Gastrocnemius medialis (tissue), 4 donors: ENCODE measurements around the gene RNU1-4. TPM values are rescaled to one million over a fixed set of nuclear protein-coding genes. Genes with fewer than 3 reads are reported as not detected.
"Not testable (repeated sequence)": the region's sequence is repeated elsewhere in the genome, so short reads cannot be mapped to it uniquely, and the experiment has no call there.

Experiments used
- ATAC-seq, 2 donors: fragments of 150-250 bp; one replicate each; pipeline ENCODE4 v1.9.1; 2016
- DNase-seq, 2 donors: peaks; one replicate each; pipeline ENCODE4 v3.0.0-alpha.2; 2019
- H3K27ac ChIP-seq, 4 donors: fragments of 200-600 bp; sonication (generic); 1 replicate in 1 of 4; 2 replicates in 3 of 4; pipeline ENCODE4 v1.5.1; 2016 to 2018; ENCODE audit warnings: mild to moderate bottlenecking in 2 of 4, moderate library complexity in 1 of 4
- H3K27me3 ChIP-seq, 3 donors: fragments of 200-600 bp; sonication (generic) in 2 of 3; 1 replicate in 1 of 3; 2 replicates in 2 of 3; pipeline versions ENCODE4 v1.5.1 to v1.6.0; 2016 to 2019; ENCODE audit warnings: mild to moderate bottlenecking in 1 of 3, moderate library complexity in 1 of 3
- H3K36me3 ChIP-seq, 2 donors: fragments of 200-600 bp; sonication (generic) in 1 of 2; one replicate each; pipeline ENCODE4 v1.5.1; 2017 to 2018
- H3K4me1 ChIP-seq, 2 donors: fragments of 200-600 bp; sonication (generic) in 1 of 2; one replicate each; pipeline ENCODE4 v1.5.1; 2016 to 2017; ENCODE audit warnings: mild to moderate bottlenecking in 2 of 2
- H3K4me3 ChIP-seq, 4 donors: fragments of 200-600 bp; sonication (generic) in 3 of 4; 1 replicate in 1 of 4; 2 replicates in 3 of 4; pipeline ENCODE4 v1.5.1; 2016 to 2019; ENCODE audit warnings: mild to moderate bottlenecking in 2 of 4
- H3K9me3 ChIP-seq, 3 donors: fragments of 200-600 bp; sonication (generic) in 2 of 3; 1 replicate in 1 of 3; 2 replicates in 2 of 3; pipeline ENCODE4 v1.5.1; 2016 to 2019
- in situ Hi-C, 4 donors: fragments of 200-750 bp; cut with MboI; loops; one replicate each; pipeline versions ENCODE4 v1.15.0 to v1.8.0; 2017; ENCODE audit warnings: low sequenced_read_pairs in 4 of 4
- intact Hi-C: fragments of 100-400 bp; cut with DNase I; formaldehyde crosslinking; loops from one replicate; pipeline ENCODE4 v1.15.1; 2023; ENCODE audit warnings: low total_unique reads
- total RNA-seq, 4 donors: library from RNA; depleted of rRNA; stranded (reverse); fragments of >200 nt; gene quantifications; one replicate each; pipeline versions ENCODE4 v1.1.0 to v1.2.3, GENCODE V29; 2016

The RNU1-4 gene
- total RNA-seq, 4 donors from 2014 or later: under 0.01 TPM; not detected in 3

DNA sequence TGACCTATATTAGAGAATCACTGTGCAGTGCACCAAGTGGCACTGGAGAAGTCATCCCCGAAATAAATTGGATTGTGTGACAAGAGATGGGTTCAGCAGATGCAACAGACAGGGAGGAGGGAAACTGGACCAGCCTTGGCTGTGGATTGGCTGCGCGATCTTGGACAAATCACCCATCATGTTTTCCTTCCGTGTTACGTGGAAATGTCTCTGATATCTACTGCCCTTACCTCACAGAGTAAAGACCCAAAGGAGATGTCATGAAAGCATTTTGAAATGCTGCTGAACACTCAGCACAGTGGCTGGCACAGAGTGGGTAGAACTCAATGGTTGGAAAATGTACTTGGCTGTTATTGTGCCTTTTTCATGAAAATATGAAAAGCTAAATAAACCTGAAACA, 39.2 kb downstream of the RNU1-4 start:
- ATAC-seq, intact Hi-C loops: not testable (repeated sequence)
- H3K27me3 ChIP-seq: peaks cover 5 to 13% (median 12%) of the 10 kb centered on the region in 3 donors

DNA sequence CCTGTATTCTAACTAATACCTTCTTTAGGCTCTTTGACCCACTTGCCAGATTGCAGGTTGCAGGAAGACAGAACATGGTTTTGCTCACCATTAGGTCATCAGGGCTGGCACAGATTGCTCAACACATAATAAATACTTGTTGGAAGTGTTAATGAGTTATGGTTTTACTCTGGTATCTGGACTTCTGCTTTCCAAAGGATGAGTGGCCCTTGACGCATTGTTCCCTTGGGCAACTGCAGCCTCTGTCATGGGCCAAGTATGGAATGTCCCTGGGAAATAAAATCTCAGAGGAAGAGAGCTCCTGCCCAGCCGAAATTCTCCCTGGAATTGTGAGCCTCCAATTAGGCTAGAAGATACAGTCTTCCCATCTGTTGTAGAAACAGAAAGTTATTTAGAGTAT, 40.7 kb downstream of the RNU1-4 start:
- H3K4me3 ChIP-seq, intact Hi-C loops, H3K36me3 ChIP-seq, H3K9me3 ChIP-seq, H3K4me1 ChIP-seq, in situ Hi-C loops, DNase-seq, H3K27ac ChIP-seq: not testable (repeated sequence)
- peak; percentile 21 to 81 for ATAC-seq
- peaks cover 5 to 12% (median 10%) of the 10 kb centered on the region in 3 donors for H3K27me3 ChIP-seq

More for the DNA sequence above, 39.2 kb downstream of the RNU1-4 start:
- DNase-seq, H3K4me1 ChIP-seq, H3K27ac ChIP-seq, in situ Hi-C loops, H3K9me3 ChIP-seq, H3K4me3 ChIP-seq, H3K36me3 ChIP-seq: not testable (repeated sequence)

DNA sequence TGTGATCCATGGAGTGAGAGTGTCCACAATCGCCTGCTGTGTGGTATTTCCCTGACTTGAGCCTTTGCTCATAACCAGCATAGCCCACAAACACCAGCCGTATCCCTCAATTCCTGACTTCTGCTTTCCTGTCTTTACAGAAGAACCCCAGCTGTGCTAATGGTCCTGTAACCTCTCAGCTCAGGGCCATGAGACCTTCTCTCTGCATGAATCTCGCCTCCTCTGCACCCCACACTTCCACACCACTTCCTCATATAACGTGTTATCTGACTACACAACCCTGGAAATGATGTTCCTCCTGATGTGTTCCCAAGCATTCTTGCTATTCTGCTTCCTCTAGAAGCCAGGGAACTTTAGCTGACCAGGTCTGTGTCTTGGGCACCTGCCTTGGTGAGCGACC, 41.3 kb downstream of the RNU1-4 start:
- H3K4me3 ChIP-seq, in situ Hi-C loops, H3K27ac ChIP-seq, intact Hi-C loops, H3K36me3 ChIP-seq, DNase-seq, H3K4me1 ChIP-seq, H3K9me3 ChIP-seq: not testable (repeated sequence)
- peaks cover 5 to 16% (median 12%) of the 10 kb centered on the region in 3 donors for H3K27me3 ChIP-seq
- ATAC-seq: peak in 1 of 2 donors; percentile 22

DNA sequence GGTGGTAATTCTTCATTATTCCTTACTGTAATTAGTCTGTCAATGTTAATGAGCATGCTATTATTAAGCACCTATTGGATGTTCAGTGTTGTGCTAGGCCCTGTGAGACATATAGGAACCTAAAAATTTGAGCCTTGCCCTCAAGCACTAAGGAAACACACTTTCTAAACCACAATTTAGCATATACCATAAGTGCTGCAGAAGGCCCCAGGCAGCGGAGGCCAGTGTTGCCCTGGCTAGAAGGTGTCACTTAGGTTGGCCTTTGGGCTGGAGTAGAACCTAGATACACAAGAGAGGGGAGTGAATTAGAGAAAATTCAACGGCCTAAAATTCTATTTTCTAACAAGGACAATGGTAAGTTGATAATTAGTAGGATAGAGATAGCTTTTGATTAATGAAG, 44.6 kb downstream of the RNU1-4 start:
- intact Hi-C loops, H3K27me3 ChIP-seq, H3K27ac ChIP-seq, H3K9me3 ChIP-seq, H3K36me3 ChIP-seq, in situ Hi-C loops, DNase-seq, H3K4me3 ChIP-seq, H3K4me1 ChIP-seq, ATAC-seq: not testable (repeated sequence)

DNA sequence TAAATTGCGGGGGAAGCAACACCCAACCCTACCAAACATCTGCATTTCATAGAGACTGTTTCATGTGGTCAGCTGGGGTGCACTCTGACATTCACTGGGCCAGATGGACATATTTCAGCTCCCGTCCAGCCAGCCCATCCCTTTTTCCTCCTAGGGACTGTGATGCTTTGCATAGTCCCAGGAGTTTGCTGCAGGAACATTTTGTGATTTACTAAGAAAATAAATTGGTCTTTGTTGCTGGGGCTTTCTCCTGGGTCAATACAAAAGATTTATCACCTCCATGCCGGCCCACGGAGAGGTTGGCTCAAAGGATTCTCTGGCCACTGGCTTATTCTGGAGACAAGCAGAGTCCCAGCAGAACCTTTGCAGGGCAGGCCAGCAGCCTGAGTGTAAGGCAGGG, 46.0 kb downstream of the RNU1-4 start:
- H3K4me1 ChIP-seq, H3K36me3 ChIP-seq, H3K4me3 ChIP-seq, intact Hi-C loops, H3K9me3 ChIP-seq, in situ Hi-C loops, H3K27ac ChIP-seq, DNase-seq, H3K27me3 ChIP-seq: not testable (repeated sequence)
- ATAC-seq: peak in 1 of 2 donors; percentile 64

DNA sequence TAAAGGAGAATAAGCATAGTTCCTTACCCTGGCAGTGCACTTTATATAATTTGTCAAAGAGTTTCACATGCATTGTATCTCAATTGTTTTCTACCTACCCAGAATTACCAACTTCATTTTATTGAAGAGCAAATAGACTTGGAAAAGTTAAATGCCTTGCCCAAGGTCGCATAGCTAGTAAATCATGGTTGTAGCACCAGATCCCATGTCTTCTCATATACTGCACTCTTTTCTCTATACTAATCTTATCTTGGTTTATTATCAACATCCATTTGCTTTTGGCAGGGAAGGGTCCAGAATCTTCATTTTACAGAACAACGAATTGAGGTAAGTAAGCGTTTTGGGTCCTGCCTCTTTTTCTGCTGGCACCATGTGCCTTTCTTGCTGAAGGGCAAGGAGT, 46.9 kb downstream of the RNU1-4 start:
- in situ Hi-C loops, H3K27me3 ChIP-seq, DNase-seq, H3K9me3 ChIP-seq, intact Hi-C loops, H3K27ac ChIP-seq, ATAC-seq, H3K4me3 ChIP-seq, H3K4me1 ChIP-seq, H3K36me3 ChIP-seq: not testable (repeated sequence)

DNA sequence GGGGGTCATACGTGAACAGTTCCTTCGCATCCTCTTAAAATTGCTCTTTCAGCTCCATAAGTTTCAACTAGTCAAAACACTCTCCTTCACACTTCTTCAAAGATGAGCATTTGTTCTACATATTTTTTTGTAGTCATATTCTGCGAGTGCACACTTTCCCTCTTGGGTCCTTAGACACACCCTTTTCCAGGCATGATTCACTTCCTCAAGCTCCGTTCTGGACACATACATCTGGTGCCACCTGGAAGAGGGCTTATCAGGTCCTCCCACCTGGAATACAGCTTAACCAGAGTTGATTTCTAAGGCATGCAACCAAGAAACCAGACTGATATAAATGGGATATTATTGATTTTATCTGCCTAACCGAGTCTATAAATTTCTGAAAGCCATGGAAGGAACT, 47.4 kb downstream of the RNU1-4 start:
- DNase-seq, H3K36me3 ChIP-seq, H3K27ac ChIP-seq, H3K9me3 ChIP-seq, intact Hi-C loops, ATAC-seq, H3K27me3 ChIP-seq, H3K4me1 ChIP-seq, H3K4me3 ChIP-seq, in situ Hi-C loops: not testable (repeated sequence)

Other genes starting within 250 kb of the RNU1-4 start
- gene RNU1-1, start 226.2 kb upstream of the RNU1-4 start, total RNA-seq: under 1 TPM in 1 of 4 donors, not detected in 3; under 0.01 TPM
- 10 to 100 TPM in 2 of 4 donors, 1 to 10 TPM in 2; 6.6 to 20.0 (median 11.2) TPM for gene NBPF1, start 127.0 kb upstream of the RNU1-4 start, total RNA-seq
- gene RNU1-3, start 73.6 kb upstream of the RNU1-4 start, total RNA-seq: under 1 TPM in 1 of 4 donors, not detected in 3; under 0.01 TPM
- gene RNU1-2, start 155.5 kb downstream of the RNU1-4 start, total RNA-seq: under 1 TPM in 1 of 4 donors, not detected in 3; under 0.01 TPM
- gene CROCC, start 181.4 kb downstream of the RNU1-4 start, total RNA-seq: 1 to 10 TPM; 3.0 to 8.0 (median 5.3) TPM
- 1 to 10 TPM in 1 of 4 donors, under 1 TPM in 2, not detected in 1; 0.34 to 1.8 (median 0.36) TPM for gene MFAP2, start 240.1 kb downstream of the RNU1-4 start, total RNA-seq